NT2/D1 (cell line): ENCODE data around the gene MBOAT2.

ENCODE experiments used
- DNase-seq: peaks from one replicate; pipeline ENCODE4 v3.0.0-alpha.2; 2011; ENCODE audit warnings: low read depth, low spot score
- H3K27me3 ChIP-seq: 2 replicates; pipeline ENCODE4 v1.6.0; 2011; ENCODE audit warnings: mild to moderate bottlenecking; ENCODE audit not compliant: insufficient read length, insufficient read depth
- H3K36me3 ChIP-seq: 2 replicates; pipeline ENCODE4 v1.6.1; 2011; ENCODE audit warnings: mild to moderate bottlenecking, low read length, mixed read lengths; ENCODE audit not compliant: insufficient read depth, insufficient read length
- H3K4me1 ChIP-seq: 2 replicates; pipeline ENCODE4 v1.5.1; 2011; ENCODE audit not compliant: insufficient read depth, insufficient read length
- H3K4me3 ChIP-seq: 2 replicates; pipeline ENCODE4 v1.5.1; 2011; ENCODE audit warnings: low read depth; ENCODE audit not compliant: insufficient read length
- H3K9ac ChIP-seq: 2 replicates; pipeline ENCODE4 v1.6.0; 2011; ENCODE audit warnings: low read depth; ENCODE audit not compliant: insufficient read length
- H3K9me3 ChIP-seq: 2 replicates; pipeline ENCODE4 v1.5.1; 2011; ENCODE audit warnings: mild to moderate bottlenecking, low read length; ENCODE audit not compliant: insufficient read depth
- SUZ12 ChIP-seq: IDR thresholded peaks from 2 replicates; pipeline ENCODE4 v1.6.1; 2011; ENCODE audit not compliant: insufficient read length, insufficient read depth; ENCODE audit errors: extremely low read depth
- YY1 ChIP-seq: IDR thresholded peaks from 2 replicates; pipeline ENCODE4 v1.6.1; 2011; ENCODE audit not compliant: insufficient read length, insufficient read depth
- ZNF274 ChIP-seq: IDR thresholded peaks from 2 replicates; pipeline ENCODE4 v1.6.1; 2011; ENCODE audit warnings: mild to moderate bottlenecking, low read depth, low read length

Gene MBOAT2

GRCh38 chr2:8998418-8999101 lies 4.9 kb downstream of the MBOAT2 start:
- Histone ChIP-seq H3K9me3 (no peaks in the 10 kb centered on the region), H3K4me1 (peaks cover 4% of the 10 kb centered on the region), H3K36me3 (peaks cover 3% of the 10 kb centered on the region), H3K9ac (no peak overlapping the region), H3K4me3 (no peak overlapping the region), H3K27me3 (peaks cover 4% of the 10 kb centered on the region)
- TF ChIP-seq YY1 (no peak), ZNF274 (no peak), SUZ12 (no peak)
- DNase-seq = no peak

DNA sequence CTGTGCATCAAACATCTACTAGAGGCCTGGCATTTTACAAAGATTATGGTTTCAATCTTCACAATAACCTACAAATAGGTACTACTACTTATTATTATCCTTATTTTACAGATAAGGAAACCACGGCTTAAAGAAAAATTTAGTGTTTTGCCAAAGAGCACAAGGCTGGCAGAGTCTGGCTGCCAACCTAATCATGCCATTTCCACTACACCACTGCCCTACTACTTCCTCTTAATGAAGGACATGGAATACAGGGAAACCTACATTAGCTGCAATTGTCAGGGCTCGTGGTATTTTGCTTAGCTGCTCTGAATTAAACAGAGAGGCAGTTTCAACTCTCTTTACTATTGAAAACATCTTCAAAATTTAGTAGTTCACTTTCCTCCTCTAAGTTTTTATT lies 5.9 kb downstream of the MBOAT2 start:
- Histone ChIP-seq H3K4me3 (no peak overlapping the region), H3K9me3 (no peaks in the 10 kb centered on the region), H3K27me3 (peaks cover 4% of the 10 kb centered on the region), H3K4me1 (peaks cover 4% of the 10 kb centered on the region), H3K9ac (no peak overlapping the region), H3K36me3 (peaks cover 3% of the 10 kb centered on the region)
- DNase-seq = no peak
- TF ChIP-seq SUZ12 (no peak), ZNF274 (no peak)

- H3K4me1 ChIP-seq = peaks cover 4% of the 10 kb centered on the region
- TF ChIP-seq YY1 = no peak
- TF ChIP-seq ZNF274 = no peak
- no peak for TF ChIP-seq SUZ12
- H3K27me3 ChIP-seq = peaks cover 1% of the 10 kb centered on the region
- H3K9me3 ChIP-seq = no peaks in the 10 kb centered on the region
- H3K36me3 ChIP-seq = peaks cover 3% of the 10 kb centered on the region
- DNase-seq = no peak
- no peak overlapping the region for H3K9ac ChIP-seq
- no peak overlapping the region for H3K4me3 ChIP-seq
These were observed 6.4 kb downstream of the MBOAT2 start for GRCh38 chr2:8997108-8997507.

GRCh38 chr2:8996006-8996405 lies 7.5 kb downstream of the MBOAT2 start:
- no peaks in the 10 kb centered on the region for H3K27me3 ChIP-seq
- H3K9ac ChIP-seq = no peak overlapping the region
- no peak overlapping the region for H3K4me3 ChIP-seq
- no peaks in the 10 kb centered on the region for H3K9me3 ChIP-seq
- DNase-seq = no peak
- H3K4me1 ChIP-seq = peaks cover 4% of the 10 kb centered on the region
- H3K36me3 ChIP-seq = peaks cover 3% of the 10 kb centered on the region
- TF ChIP-seq ZNF274 = no peak
- no peak for TF ChIP-seq SUZ12
- no peak for TF ChIP-seq YY1

GRCh38 chr2:8994386-8994785 lies 9.1 kb downstream of the MBOAT2 start:
- no peak overlapping the region for H3K4me3 ChIP-seq
- H3K36me3 ChIP-seq = peaks cover 3% of the 10 kb centered on the region
- no peak overlapping the region for H3K9ac ChIP-seq
- no peaks in the 10 kb centered on the region for H3K9me3 ChIP-seq
- DNase-seq = no peak
- no peak for TF ChIP-seq ZNF274
- TF ChIP-seq SUZ12 = no peak
- no peak for TF ChIP-seq YY1
- peaks cover 4% of the 10 kb centered on the region for H3K4me1 ChIP-seq
- no peaks in the 10 kb centered on the region for H3K27me3 ChIP-seq

DNA sequence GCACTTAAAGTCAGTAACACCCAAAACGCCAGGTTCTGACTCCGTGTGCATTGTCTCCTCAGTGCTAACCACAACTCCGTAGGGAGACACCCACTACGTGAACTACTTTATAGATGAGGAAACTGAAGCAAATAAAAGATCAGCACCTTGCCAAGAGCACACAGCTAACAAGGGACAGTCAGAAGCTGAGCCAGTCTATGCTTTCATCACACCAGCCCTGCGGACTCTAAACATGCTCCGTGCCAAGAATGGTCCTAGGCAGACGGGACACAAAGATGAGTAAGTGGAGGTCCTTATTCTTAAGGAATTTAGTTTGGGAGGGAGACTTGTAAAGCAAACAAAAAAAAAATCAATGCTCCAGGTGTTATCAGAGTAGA lies 9.6 kb downstream of the MBOAT2 start:
- DNase-seq = no peak
- H3K9ac ChIP-seq = no peak overlapping the region

GRCh38 chr2:8993196-8993901 lies 10.1 kb downstream of the MBOAT2 start:
- no peak overlapping the region for H3K9ac ChIP-seq
- peaks cover 4% of the 10 kb centered on the region for H3K4me1 ChIP-seq
- TF ChIP-seq YY1 = no peak
- no peak for TF ChIP-seq SUZ12
- no peak for TF ChIP-seq ZNF274

More for the DNA sequence above, 9.6 kb downstream of the MBOAT2 start:
- H3K27me3 ChIP-seq = no peaks in the 10 kb centered on the region
- peaks cover 4% of the 10 kb centered on the region for H3K4me1 ChIP-seq
- no peaks in the 10 kb centered on the region for H3K9me3 ChIP-seq
- H3K4me3 ChIP-seq = no peak overlapping the region
- no peak for TF ChIP-seq SUZ12
- no peak for TF ChIP-seq ZNF274
- TF ChIP-seq YY1 = no peak
- peaks cover 3% of the 10 kb centered on the region for H3K36me3 ChIP-seq

More at GRCh38 chr2:8993196-8993901, 10.1 kb downstream of the MBOAT2 start:
- Histone ChIP-seq H3K4me3 (no peak overlapping the region), H3K27me3 (no peaks in the 10 kb centered on the region), H3K9me3 (no peaks in the 10 kb centered on the region), H3K36me3 (peaks cover 3% of the 10 kb centered on the region)
- no peak for DNase-seq
